Esophagus squamous epithelium (tissue), 5 donors: ENCODE data around the gene CAPRIN1. TPM values are rescaled to one million over a fixed set of nuclear protein-coding genes. Genes with fewer than 3 reads are reported as not detected.

Experiments used
- DNase-seq: peaks from one replicate; lab custom pipeline; 2025; lab: John Stamatoyannopoulos, UW
- H3K27ac ChIP-seq, 4 donors: fragments of 200-600 bp; sonication (generic); one replicate each; pipeline ENCODE4 v1.5.1; 2016 to 2019; ENCODE audit warnings: mild to moderate bottlenecking in 1 of 4
- H3K27me3 ChIP-seq, 4 donors: fragments of 200-600 bp; sonication (generic); 1 replicate in 3 of 4; 2 replicates in 1 of 4; pipeline versions ENCODE4 v1.5.1 to v1.6.0; 2017 to 2021; ENCODE audit warnings: antibody characterized with exemption in 1 of 4
- H3K36me3 ChIP-seq, 3 donors: fragments of 200-600 bp; sonication (generic); one replicate each; pipeline ENCODE4 v1.5.1; 2016 to 2019
- H3K4me1 ChIP-seq, 3 donors: fragments of 200-600 bp; sonication (generic); one replicate each; pipeline ENCODE4 v1.5.1; 2017 to 2019
- H3K4me3 ChIP-seq, 4 donors: fragments of 200-600 bp; sonication (generic); 1 replicate in 3 of 4; 2 replicates in 1 of 4; pipeline ENCODE4 v1.5.1; 2016 to 2019; ENCODE audit warnings: mild to moderate bottlenecking in 2 of 4, moderate library complexity in 1 of 4
- H3K9me3 ChIP-seq, 3 donors: fragments of 200-600 bp; sonication (generic); one replicate each; pipeline ENCODE4 v1.5.1; 2016 to 2019
- CTCF ChIP-seq, 6 experiments: fragments of 450-650 bp in 4 of 6; fragments of 200-600 bp in 2 of 6; sonication (generic) in 2 of 6; IDR thresholded peaks; one replicate each; pipeline ENCODE4 v1.5.1; 2016 to 2019; ENCODE audit warnings: antibody characterized with exemption in 6 of 6, mild to moderate bottlenecking in 4 of 6, moderate library complexity in 4 of 6
- POLR2A ChIP-seq, 4 donors: fragments of 450-650 bp; IDR thresholded peaks; one replicate each; pipeline ENCODE4 v1.6.1; 2017; ENCODE audit warnings: antibody characterized with exemption in 4 of 4, mild to moderate bottlenecking in 4 of 4, moderate library complexity in 3 of 4
- WGBS, 2 donors: methylation state at CpG; one replicate each; pipeline ENCODE4 v1.1.5; 2018; 5-methylcytosine and 5-hydroxymethylcytosine counted together
- intact Hi-C: fragments of 100-400 bp; cut with DNase I; formaldehyde crosslinking; loops from one replicate; pipeline ENCODE4 v1.15.0; 2022
- total RNA-seq, 4 donors: library from RNA; depleted of rRNA; stranded (reverse); fragments of >200 nt; gene quantifications; one replicate each; pipeline ENCODE4 v1.1.0, GENCODE V29; 2016
- donor health status: DM: yes; HTN: yes; CAD: no.

The CAPRIN1 gene
- total RNA-seq, 4 donors from 2014 or later: 94.1 to 151 (median 132) TPM

DNA sequence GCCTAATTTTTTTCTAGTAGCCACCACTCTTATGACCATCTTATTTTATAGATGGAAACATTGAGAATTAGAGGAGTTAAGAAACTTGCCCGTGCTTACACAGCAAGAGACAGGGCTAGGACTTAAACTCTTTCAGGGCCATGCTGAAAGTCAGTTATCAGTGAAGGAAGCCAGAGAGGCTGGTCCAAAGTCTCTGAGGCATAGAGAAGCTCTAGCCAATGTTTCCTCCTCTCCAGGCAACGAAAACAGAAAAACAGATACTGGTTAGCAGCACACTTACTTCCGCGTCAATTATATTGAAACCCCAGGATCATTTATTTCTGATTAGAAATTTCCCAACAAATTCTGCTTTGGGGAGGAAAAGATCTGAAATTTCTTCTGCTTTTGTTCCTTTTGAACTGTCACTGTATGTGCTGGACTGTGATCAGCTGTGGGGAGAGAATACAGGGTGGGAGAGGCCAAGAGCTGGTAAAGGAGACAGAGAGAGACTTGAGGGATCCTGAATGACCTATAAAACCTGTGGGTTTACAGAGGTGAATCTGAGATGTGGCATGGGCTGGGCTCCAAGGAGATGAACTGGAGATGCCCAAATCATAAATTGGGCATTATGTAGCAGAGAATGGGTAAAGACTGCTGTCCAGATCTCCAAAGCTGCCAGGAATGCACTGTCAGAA is 37.5 kb upstream of the CAPRIN1 start:
- no peaks in the 10 kb centered on the region for H3K27me3 ChIP-seq
- DNase-seq: no peak
- no peaks in the 10 kb centered on the region for H3K4me1 ChIP-seq
- H3K9me3 ChIP-seq: no peaks in the 10 kb centered on the region
- no peak overlapping the region for H3K4me3 ChIP-seq
- no peak for TF ChIP-seq CTCF (IDR thresholded peaks at IDR 0.05)
- no peak for TF ChIP-seq POLR2A (IDR thresholded peaks at IDR 0.05)
- intact Hi-C loops: no loop called here
- no peaks in the 10 kb centered on the region for H3K36me3 ChIP-seq
- 84 to 91% methylated on average over 3 to 4 of the region's 4 CpGs for WGBS, 2 donors
- no peak overlapping the region for H3K27ac ChIP-seq

GRCh38 chr11:34021977-34022735 is 29.4 kb upstream of the CAPRIN1 start:
- H3K4me1 ChIP-seq: no peaks in the 10 kb centered on the region
- no peak for DNase-seq
- no peaks in the 10 kb centered on the region for H3K27me3 ChIP-seq
- H3K27ac ChIP-seq: no peak overlapping the region
- H3K4me3 ChIP-seq: no peak overlapping the region
- TF ChIP-seq CTCF (IDR thresholded peaks at IDR 0.05): no peak
- TF ChIP-seq POLR2A (IDR thresholded peaks at IDR 0.05): no peak
- 60 to 88% methylated on average over 3 of the region's 3 CpGs for WGBS, 2 donors
- no peaks in the 10 kb centered on the region for H3K36me3 ChIP-seq
- peaks cover 0 to 11% (median 9%) of the 10 kb centered on the region in 3 donors for H3K9me3 ChIP-seq
- intact Hi-C loops: no loop called here

DNA sequence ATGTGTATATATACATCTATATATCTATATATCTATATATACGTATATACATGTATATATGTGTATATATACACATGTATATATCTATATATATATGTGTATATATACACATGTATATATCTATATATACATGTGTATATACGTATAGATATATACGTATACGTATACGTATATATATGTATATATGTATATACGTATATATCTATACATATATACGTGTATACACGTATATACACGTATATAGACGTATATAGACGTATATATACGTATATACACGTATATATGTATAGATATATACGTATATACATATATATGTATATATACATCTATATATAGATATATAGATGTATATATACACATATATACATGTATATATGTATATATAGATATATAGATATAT is 25.1 kb upstream of the CAPRIN1 start:
- intact Hi-C loops: no loop called here
- H3K27me3 ChIP-seq: no peaks in the 10 kb centered on the region
- H3K27ac ChIP-seq: no peak overlapping the region
- H3K4me3 ChIP-seq: no peak overlapping the region
- no peaks in the 10 kb centered on the region for H3K36me3 ChIP-seq
- no peak for DNase-seq
- 77 to 93% methylated on average over 14 of the region's 14 CpGs for WGBS, 2 donors
- peaks cover 4 to 28% (median 7%) of the 10 kb centered on the region in 3 donors for H3K4me1 ChIP-seq
- TF ChIP-seq CTCF (IDR thresholded peaks at IDR 0.05) (no peak), POLR2A (IDR thresholded peaks at IDR 0.05) (no peak)
- H3K9me3 ChIP-seq: peaks cover 0 to 11% (median 9%) of the 10 kb centered on the region in 3 donors

- Histone ChIP-seq H3K4me3 (no peak overlapping the region), H3K4me1 (peaks cover 4 to 28% (median 7%) of the 10 kb centered on the region in 3 donors), H3K9me3 (peaks cover 0 to 1% (median under 1%) of the 10 kb centered on the region in 3 donors), H3K27me3 (no peaks in the 10 kb centered on the region), H3K36me3 (no peaks in the 10 kb centered on the region), H3K27ac (no peak overlapping the region)
- WGBS, 2 donors: 57 to 58% methylated on average over 9 to 10 of the region's 10 CpGs
- intact Hi-C loops: no loop called here
- no peak for DNase-seq
- TF ChIP-seq POLR2A (IDR thresholded peaks at IDR 0.05) (no peak), CTCF (IDR thresholded peaks at IDR 0.05) (no peak)
These were observed 23.8 kb upstream of the CAPRIN1 start for GRCh38 chr11:34027516-34028408.
